Thyroid gland (tissue), 4 donors: ENCODE measurements around the gene MLF2. TPM values are rescaled to one million over a fixed set of nuclear protein-coding genes. Genes with fewer than 3 reads are reported as not detected.

Experiments
- DNase-seq, 2 donors: peaks; one replicate each; pipeline ENCODE4 v3.0.0-alpha.2; 2019
- H3K27ac ChIP-seq, 3 donors: fragments of 200-600 bp; sonication (generic); 1 replicate in 2 of 3; 2 replicates in 1 of 3; pipeline ENCODE4 v1.5.1; 2016 to 2019; ENCODE audit warnings: mild to moderate bottlenecking in 1 of 3, moderate library complexity in 1 of 3
- H3K27me3 ChIP-seq: fragments of 200-600 bp; sonication (generic); one replicate; pipeline ENCODE4 v1.5.1; 2019
- H3K36me3 ChIP-seq, 2 donors: fragments of 200-600 bp; sonication (generic); one replicate each; pipeline ENCODE4 v1.5.1; 2016 to 2019
- H3K4me1 ChIP-seq, 2 donors: fragments of 200-600 bp; sonication (generic); one replicate each; pipeline ENCODE4 v1.5.1; 2017 to 2019
- H3K4me3 ChIP-seq, 3 donors: fragments of 200-600 bp; sonication (generic); replicated peaks in 1 of 3; 1 replicate in 2 of 3; 2 replicates in 1 of 3; pipeline ENCODE4 v1.5.1; 2016; ENCODE audit warnings: mild to moderate bottlenecking in 1 of 3
- H3K9me3 ChIP-seq: fragments of 200-600 bp; sonication (generic); one replicate; pipeline ENCODE4 v1.5.1; 2017
- CTCF ChIP-seq, 6 experiments: fragments of 200-600 bp in 3 of 6; fragments of 450-650 bp in 3 of 6; sonication (generic) in 3 of 6; IDR thresholded peaks; one replicate each; pipeline ENCODE4 v1.5.1; 2016 to 2019; ENCODE audit warnings: antibody characterized with exemption in 6 of 6, mild to moderate bottlenecking in 2 of 6, inconsistent platforms in 1 of 6, moderate library complexity in 1 of 6
- POLR2A ChIP-seq, 2 donors: fragments of 450-650 bp; IDR thresholded peaks; one replicate each; pipeline ENCODE4 v1.6.1; 2017; ENCODE audit warnings: antibody characterized with exemption in 2 of 2, mild to moderate bottlenecking in 2 of 2, moderate library complexity in 1 of 2
- WGBS, 2 donors: methylation state at CpG; one replicate each; pipeline ENCODE4 v1.1.5; 2017; 5-methylcytosine and 5-hydroxymethylcytosine counted together
- intact Hi-C: fragments of 100-400 bp; cut with DNase I; formaldehyde crosslinking; loops from one replicate; pipeline ENCODE4 v1.15.1; 2023
- total RNA-seq, 4 donors: library from RNA; depleted of rRNA; stranded (reverse); fragments of >200 nt; gene quantifications; one replicate each; pipeline ENCODE4 v1.2.3, GENCODE V29; 2016

The MLF2 gene
- total RNA-seq, 4 donors from 2014 or later: 110 to 253 (median 196) TPM

GRCh38 chr12:6778217-6778573, 25.3 kb upstream of the MLF2 start:
- no peaks in the 10 kb centered on the region for H3K9me3 ChIP-seq
- 40 to 50% methylated on average over 14 of the region's 14 CpGs for WGBS, 2 donors
- H3K27ac ChIP-seq: peak overlapping the region in 1 of 3 donors; percentile 60
- H3K27me3 ChIP-seq: no peaks in the 10 kb centered on the region
- intact Hi-C loops: loop anchor here (2.0 to 5.0 kb wide), 2 partner anchors 23 to 161 kb away; no protein-coding TSS in a partner anchor
- H3K4me3 ChIP-seq: no peak overlapping the region
- DNase-seq: peak in 1 of 2 donors; percentile 25
- TF ChIP-seq CTCF (IDR thresholded peaks at IDR 0.05) (no peak), POLR2A (IDR thresholded peaks at IDR 0.05) (no peak)
- peaks cover 6 to 7% of the 10 kb centered on the region in 2 donors for H3K4me1 ChIP-seq
- H3K36me3 ChIP-seq: no peaks in the 10 kb centered on the region

GRCh38 chr12:6777386-6777785, 24.4 kb upstream of the MLF2 start:
- intact Hi-C loops: loop anchor here (5.0 kb wide), 1 partner anchor 160 kb away; no protein-coding TSS in a partner anchor
- DNase-seq: no peak
- TF ChIP-seq CTCF (IDR thresholded peaks at IDR 0.05) (no peak), POLR2A (IDR thresholded peaks at IDR 0.05) (no peak)
- H3K4me3 ChIP-seq: no peak overlapping the region
- no peaks in the 10 kb centered on the region for H3K27me3 ChIP-seq
- 98 to 99% methylated on average over 5 of the region's 5 CpGs for WGBS, 2 donors
- peaks cover 6 to 7% of the 10 kb centered on the region in 2 donors for H3K4me1 ChIP-seq
- H3K27ac ChIP-seq: no peak overlapping the region
- no peaks in the 10 kb centered on the region for H3K9me3 ChIP-seq
- no peaks in the 10 kb centered on the region for H3K36me3 ChIP-seq

GRCh38 chr12:6775185-6776174, 22.5 kb upstream of the MLF2 start:
- Histone ChIP-seq H3K27ac (no peak overlapping the region), H3K4me1 (peaks cover 7 to 17% of the 10 kb centered on the region in 2 donors), H3K4me3 (no peak overlapping the region), H3K27me3 (no peaks in the 10 kb centered on the region), H3K36me3 (peaks cover 2 to 4% of the 10 kb centered on the region in 2 donors), H3K9me3 (no peaks in the 10 kb centered on the region)
- TF ChIP-seq CTCF (IDR thresholded peaks at IDR 0.05) (no peak), POLR2A (IDR thresholded peaks at IDR 0.05) (no peak)
- DNase-seq: no peak
- intact Hi-C loops: loop anchor here (5.0 kb wide), 1 partner anchor 158 kb away; no protein-coding TSS in a partner anchor
- WGBS, 2 donors: 80 to 87% methylated on average over 16 of the region's 16 CpGs

GRCh38 chr12:6774499-6775062, 21.6 kb upstream of the MLF2 start:
- WGBS, 2 donors: 88 to 92% methylated on average over 15 of the region's 15 CpGs
- DNase-seq: no peak
- Histone ChIP-seq H3K27me3 (no peaks in the 10 kb centered on the region), H3K27ac (no peak overlapping the region), H3K4me3 (no peak overlapping the region), H3K9me3 (no peaks in the 10 kb centered on the region), H3K36me3 (peaks cover 9% of the 10 kb centered on the region in 2 donors), H3K4me1 (peaks cover 7 to 20% of the 10 kb centered on the region in 2 donors)
- TF ChIP-seq POLR2A (IDR thresholded peaks at IDR 0.05) (no peak), CTCF (IDR thresholded peaks at IDR 0.05) (no peak)
- intact Hi-C loops: loop anchor here (5.0 kb wide), 1 partner anchor 157 kb away; no protein-coding TSS in a partner anchor
